ENCODE results near the gene PLCH1. TPM values are rescaled to one million over a fixed set of nuclear protein-coding genes. Genes with fewer than 3 reads are reported as not detected.

PLCH1 gene
- total and polyA plus RNA-seq, 2 of the 13 experiments (the other 11 are each of a cell fraction or from before 2014, with no cell fraction given) = 2.0 to 3.0 TPM

- peak; percentile 58; the same call in 1 of the 2 replicates for TF ChIP-seq TFDP1 (CRISPR knock-in tag; IDR thresholded peaks at IDR 0.05; ENCODE audit: borderline replicate concordance)
- TF ChIP-seq ZNF546 (CRISPR knock-in tag; conservative IDR thresholded peaks at IDR 0.05) = peak; percentile 70; the same call in 1 of the 2 replicates
- peak; percentile 61 for TF ChIP-seq GABPB1 (CRISPR knock-in tag; IDR thresholded peaks at IDR 0.05)
- no peak for TF ChIP-seq FOXA1 (IDR thresholded peaks at IDR 0.05)
- 0 out of 2 replicates have a peak, but pooled peaks have one; percentile 11 for TF ChIP-seq FOXA1 (CRISPR knock-in tag; IDR thresholded peaks at IDR 0.05)
- TF ChIP-seq EED (CRISPR knock-in tag; IDR thresholded peaks at IDR 0.05) = no peak
- TF ChIP-seq ADNP (CRISPR knock-in tag; IDR thresholded peaks at IDR 0.05) = peak; percentile 58; the same call in 1 of the 2 replicates
- 0 out of 2 replicates have a peak, but pooled peaks have one; percentile 13 for TF ChIP-seq ZNF430 (CRISPR knock-in tag; IDR thresholded peaks at IDR 0.05)
- peak; percentile 40 for TF ChIP-seq HNRNPLL (IDR thresholded peaks at IDR 0.05; ENCODE audit: low read depth, low read length, poor library complexity, severe bottlenecking)
- TF ChIP-seq FOXO4 (CRISPR knock-in tag; conservative IDR thresholded peaks at IDR 0.05) = no peak
- TF ChIP-seq IRF2 (CRISPR knock-in tag; IDR thresholded peaks at IDR 0.05) = peak; percentile 65; the same call in 1 of the 2 replicates
- TF ChIP-seq ZNF691 (CRISPR knock-in tag; IDR thresholded peaks at IDR 0.05; ENCODE audit: borderline replicate concordance, low read depth) = peak; percentile 63; the same call in 1 of the 2 replicates
- TF ChIP-seq ZBTB38 (CRISPR knock-in tag; IDR thresholded peaks at IDR 0.05) = 0 out of 2 replicates have a peak, but pooled peaks have one; percentile 16
- TF ChIP-seq TFDP2 (CRISPR knock-in tag; IDR thresholded peaks at IDR 0.05) = peak; percentile 30; the same call in 1 of the 2 replicates
- TF ChIP-seq ZNF276 (CRISPR knock-in tag; IDR thresholded peaks at IDR 0.05; ENCODE audit: low read depth) = 0 out of 2 replicates have a peak, but pooled peaks have one; percentile 10
- TF ChIP-seq BRD4 (CRISPR knock-in tag; IDR thresholded peaks at IDR 0.05) = no peak
- TF ChIP-seq HBP1 (CRISPR knock-in tag; IDR thresholded peaks at IDR 0.05; ENCODE audit: low read depth) = peak; percentile 69
- peak; percentile 39; the same call in 1 of the 2 replicates for TF ChIP-seq FOXK1 (CRISPR knock-in tag; IDR thresholded peaks at IDR 0.05; ENCODE audit: borderline replicate concordance, low read depth)
- peak; percentile 93 for TF ChIP-seq U2AF1 (optimal IDR thresholded peaks at IDR 0.05; ENCODE audit: low read depth, low read length)
- peak; percentile 79 for TF ChIP-seq POGZ (CRISPR knock-in tag; IDR thresholded peaks at IDR 0.05)
- TF ChIP-seq BCL6 (CRISPR knock-in tag; IDR thresholded peaks at IDR 0.05) = peak; percentile 39; the same call in 1 of the 2 replicates
- peak; percentile 75; the same call in 1 of the 2 replicates for TF ChIP-seq BORCS8-MEF2B (CRISPR knock-in tag; IDR thresholded peaks at IDR 0.05)
These were observed at the start of gene PLCH1 (continued) for GRCh38 chr3:155744626-155745324.

All from HepG2 (cell line).